Stimulated activated CD4-positive, alpha-beta T cell treated with anti-CD3 and anti-CD28 coated beads, Interleukin-4, amount 100 ng/mL, for 1 hour (primary cell): ENCODE results near the gene ZNF678.
"Not testable (repeated sequence)": the region's sequence is repeated elsewhere in the genome, so short reads cannot be mapped to it uniquely, and the experiment has no call there.

Experiments
- DNase-seq: peaks from one replicate; pipeline ENCODE4 v3.0.0-alpha.2; 2020

Gene ZNF678

GRCh38 chr1:227563324-227564201, at the start of gene ZNF678:
Gene ZNF678, plus strand, starts transcription at chr1:227563556. Its CDS starts 87,436 bp downstream, at chr1:227650992.
- peak; percentile 87 for DNase-seq

DNA sequence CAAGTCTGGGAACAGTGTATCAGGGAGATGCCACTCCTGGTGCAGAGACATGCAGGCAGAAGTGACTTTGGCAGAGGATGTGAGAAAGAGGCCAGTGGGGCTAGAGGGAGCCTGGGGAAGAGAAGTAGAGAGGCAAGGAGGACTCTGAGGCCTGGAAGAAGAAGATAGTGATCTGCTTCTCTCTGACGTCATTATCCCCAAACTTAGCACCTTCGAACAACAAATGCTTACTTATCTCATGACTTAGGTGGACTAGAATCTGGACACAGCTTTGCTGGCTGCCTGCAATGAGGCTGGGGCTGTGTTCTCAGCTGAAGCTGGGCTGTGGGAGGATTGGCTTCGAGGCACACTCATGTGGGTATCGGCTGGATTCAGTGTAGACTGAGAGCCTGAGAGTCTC, 44.5 kb upstream of the ZNF678 start:
- no peak for DNase-seq

- DNase-seq = no peak
Observed at GRCh38 chr1:227521782-227522181, 41.6 kb upstream of the ZNF678 start.

DNA sequence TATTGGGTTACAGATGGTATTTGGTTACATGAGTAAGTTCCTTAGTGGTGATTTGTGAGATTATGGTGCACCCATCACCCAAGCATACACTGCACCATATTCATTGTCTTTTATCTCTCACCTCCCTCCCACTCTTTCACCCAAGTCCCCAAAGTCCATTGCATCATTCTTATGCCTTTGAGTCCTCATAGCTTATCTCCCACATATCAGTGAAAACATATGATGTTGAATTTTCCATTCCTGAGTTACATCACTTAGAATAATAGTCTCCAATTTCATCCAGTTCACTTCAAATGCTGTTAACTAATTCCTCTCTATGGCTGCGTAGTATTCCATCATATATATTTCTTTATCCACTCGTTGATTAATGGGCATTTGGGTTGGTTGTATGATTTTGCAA, 36.8 kb upstream of the ZNF678 start:
- no peak for DNase-seq

- no peak for DNase-seq
Observed at GRCh38 chr1:227532019-227532619, 31.2 kb upstream of the ZNF678 start.

GRCh38 chr1:227540170-227541098, 22.9 kb upstream of the ZNF678 start:
- no peak for DNase-seq

GRCh38 chr1:227541129-227541528, 22.2 kb upstream of the ZNF678 start:
- no peak for DNase-seq

DNA sequence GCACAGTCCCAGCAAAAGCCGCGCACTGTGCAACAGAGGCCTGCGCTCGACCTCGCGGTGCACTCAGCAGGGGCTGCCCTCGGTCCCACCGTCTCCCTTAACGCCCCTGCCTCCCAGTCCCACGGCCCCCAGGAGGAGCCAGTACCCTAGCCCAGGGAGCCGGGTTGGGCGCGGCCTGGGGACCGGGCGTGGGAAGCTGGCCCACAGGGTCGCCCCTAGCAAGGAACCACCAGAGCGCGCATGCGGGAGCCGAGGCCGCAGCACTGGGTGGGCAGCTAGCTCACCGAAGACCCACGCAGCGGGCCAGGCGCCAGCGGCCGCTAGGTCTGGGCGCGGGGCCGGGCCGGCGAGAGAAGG, 21.6 kb upstream of the ZNF678 start:
- DNase-seq = no peak

DNA sequence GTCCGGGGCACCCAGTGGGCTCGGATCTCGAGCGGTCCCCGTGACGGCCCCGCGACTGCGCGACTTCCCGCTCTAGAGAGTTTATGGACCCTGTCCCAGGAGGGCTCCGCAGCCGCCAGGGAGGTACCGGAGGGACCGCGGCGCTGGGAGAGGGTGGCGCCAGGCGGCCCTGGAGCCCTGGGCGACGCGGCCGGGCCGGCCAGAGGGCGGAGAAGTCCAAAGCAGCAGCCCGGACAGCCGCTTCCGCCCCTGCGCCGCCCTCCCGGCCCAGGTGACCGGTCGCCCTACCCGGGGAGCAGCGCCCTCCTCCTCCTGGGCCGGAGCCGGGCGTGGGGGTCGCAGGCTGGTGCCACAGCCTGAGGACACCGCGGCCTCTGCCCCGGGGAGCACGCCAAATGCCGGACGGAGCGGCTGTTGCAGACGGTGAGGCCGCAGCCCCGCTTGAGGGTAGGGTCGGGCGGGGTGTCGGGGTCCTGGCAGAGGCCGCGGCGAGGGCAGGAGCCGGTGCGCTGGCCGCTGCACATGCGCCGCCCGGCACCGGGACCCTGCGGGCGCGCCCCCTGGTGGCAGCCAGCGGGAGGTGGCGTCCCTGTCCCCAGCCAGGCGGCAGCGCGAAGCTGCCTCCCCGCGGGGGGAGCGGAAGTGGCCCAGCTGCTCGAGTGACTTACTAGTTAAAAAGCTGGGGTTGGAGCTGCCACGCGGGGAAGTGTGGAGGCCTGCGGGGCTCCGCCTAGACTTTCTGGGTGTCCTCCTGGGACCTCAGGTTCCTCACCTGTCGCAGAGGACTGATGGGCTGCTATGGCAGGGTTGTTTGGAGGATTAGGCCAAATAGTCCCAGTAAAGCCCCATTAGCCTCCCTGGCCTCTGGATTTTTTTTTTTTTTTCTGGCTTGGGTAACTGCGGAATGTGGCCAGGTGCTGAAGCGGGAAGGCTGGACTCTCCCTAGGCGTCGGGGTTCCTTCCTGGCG, 20.9 kb upstream of the ZNF678 start:
- peak; percentile 91 for DNase-seq

- DNase-seq = no peak
Observed at GRCh38 chr1:227543283-227544066, 19.9 kb upstream of the ZNF678 start.

- DNase-seq = no peak
Observed at GRCh38 chr1:227544067-227545050, 19.0 kb upstream of the ZNF678 start.

- DNase-seq = no peak
Observed at GRCh38 chr1:227545361-227545760, 18.0 kb upstream of the ZNF678 start.

DNA sequence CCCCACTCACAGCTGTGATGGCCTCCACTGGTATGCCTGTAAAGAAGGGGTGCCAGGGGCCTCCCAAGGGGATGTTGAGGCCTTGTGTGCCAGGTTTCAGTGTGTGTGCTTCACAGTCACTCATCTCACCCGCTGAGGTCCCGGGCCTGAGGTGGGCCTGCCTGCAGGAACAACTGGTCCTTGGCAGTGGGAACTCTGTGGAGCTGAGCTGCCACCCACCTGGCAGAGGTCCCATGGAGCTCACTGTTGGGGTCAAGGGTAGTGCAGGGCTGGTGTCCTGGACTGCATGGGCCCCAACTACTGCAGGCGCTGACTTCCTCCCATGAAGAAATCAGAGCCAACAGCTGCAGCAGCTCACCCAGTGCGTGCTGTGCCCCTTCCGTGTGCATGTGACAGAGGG, 17.3 kb upstream of the ZNF678 start:
- DNase-seq = no peak

GRCh38 chr1:227546598-227547309, 16.6 kb upstream of the ZNF678 start:
- DNase-seq = no peak

- no peak for DNase-seq
Observed at GRCh38 chr1:227547310-227548118, 15.8 kb upstream of the ZNF678 start.

- no peak for DNase-seq
Observed at GRCh38 chr1:227548119-227548397, 15.3 kb upstream of the ZNF678 start.

GRCh38 chr1:227548448-227548847, 14.9 kb upstream of the ZNF678 start:
- DNase-seq = no peak

GRCh38 chr1:227549892-227550291, 13.5 kb upstream of the ZNF678 start:
- DNase-seq = no peak

- not testable (repeated sequence) for DNase-seq
Observed at GRCh38 chr1:227551881-227552280, 11.5 kb upstream of the ZNF678 start.
